GM23248 (cell line): ENCODE data around the gene MDM1.

ENCODE experiments used
- EZH2 ChIP-seq: fragments of 200-600 bp; sonication (generic); IDR thresholded peaks from 2 replicates; pipeline ENCODE4 v1.6.1; 2018; ENCODE audit warnings: antibody characterized with exemption, mild to moderate bottlenecking; ENCODE audit not compliant: insufficient read depth, poor library complexity, severe bottlenecking
- EZH2phosphoT487 ChIP-seq: fragments of 200-600 bp; sonication (generic); IDR thresholded peaks from 2 replicates; pipeline ENCODE4 v1.6.1; 2018; ENCODE audit warnings: antibody characterized with exemption, moderate library complexity, mild to moderate bottlenecking, low read depth; ENCODE audit not compliant: insufficient read depth

DNA sequence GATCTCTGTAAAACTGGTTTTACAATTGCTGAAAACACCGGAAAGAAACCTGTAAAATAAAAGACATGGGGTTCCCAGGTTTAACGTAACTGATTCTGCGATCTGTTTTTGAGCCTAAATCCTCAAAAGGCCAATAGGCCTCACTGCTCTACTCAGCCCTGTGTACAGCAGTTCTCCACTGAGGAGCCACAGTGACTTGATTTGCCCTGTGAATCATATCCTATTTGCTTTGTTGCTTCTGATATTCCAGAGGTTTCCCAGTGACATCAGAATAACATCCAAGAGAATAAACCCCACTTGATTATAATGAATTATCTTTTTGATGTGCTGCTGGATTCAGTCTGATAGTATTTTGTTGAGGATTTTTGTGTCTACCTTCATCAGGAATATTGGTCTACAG, 27.5 kb downstream of the MDM1 start:
- no peak for TF ChIP-seq EZH2
- no peak for TF ChIP-seq EZH2phosphoT487
